Measurements from ENCODE around the gene LUZP1.

DNA sequence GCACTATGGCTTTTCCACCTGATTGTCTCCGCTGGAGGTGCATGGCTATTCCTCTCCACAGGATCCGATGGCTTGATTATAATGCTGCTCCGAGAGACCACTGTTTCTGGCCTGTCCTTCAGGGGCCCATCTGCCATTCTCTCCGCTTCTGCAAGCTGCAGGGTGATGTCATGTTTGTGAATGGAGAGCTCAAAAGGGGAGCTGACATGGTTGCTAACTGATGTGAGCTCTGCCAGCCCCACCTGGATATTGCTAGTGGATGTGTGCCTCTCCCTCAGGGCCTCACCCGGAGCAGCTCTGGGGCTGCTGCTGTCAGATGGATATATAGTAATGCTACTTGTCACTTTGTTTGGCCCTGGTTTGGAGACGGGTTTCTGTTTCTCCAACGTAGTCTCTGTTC lies 77.1 kb downstream of the LUZP1 start:
- TF ChIP-seq, protein P1, sequence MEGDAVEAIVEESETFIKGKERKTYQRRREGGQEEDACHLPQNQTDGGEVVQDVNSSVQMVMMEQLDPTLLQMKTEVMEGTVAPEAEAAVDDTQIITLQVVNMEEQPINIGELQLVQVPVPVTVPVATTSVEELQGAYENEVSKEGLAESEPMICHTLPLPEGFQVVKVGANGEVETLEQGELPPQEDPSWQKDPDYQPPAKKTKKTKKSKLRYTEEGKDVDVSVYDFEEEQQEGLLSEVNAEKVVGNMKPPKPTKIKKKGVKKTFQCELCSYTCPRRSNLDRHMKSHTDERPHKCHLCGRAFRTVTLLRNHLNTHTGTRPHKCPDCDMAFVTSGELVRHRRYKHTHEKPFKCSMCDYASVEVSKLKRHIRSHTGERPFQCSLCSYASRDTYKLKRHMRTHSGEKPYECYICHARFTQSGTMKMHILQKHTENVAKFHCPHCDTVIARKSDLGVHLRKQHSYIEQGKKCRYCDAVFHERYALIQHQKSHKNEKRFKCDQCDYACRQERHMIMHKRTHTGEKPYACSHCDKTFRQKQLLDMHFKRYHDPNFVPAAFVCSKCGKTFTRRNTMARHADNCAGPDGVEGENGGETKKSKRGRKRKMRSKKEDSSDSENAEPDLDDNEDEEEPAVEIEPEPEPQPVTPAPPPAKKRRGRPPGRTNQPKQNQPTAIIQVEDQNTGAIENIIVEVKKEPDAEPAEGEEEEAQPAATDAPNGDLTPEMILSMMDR (IDR thresholded peaks at IDR 0.05) = no peak
- TF ChIP-seq POLR2A (IDR thresholded peaks at IDR 0.05) (no peak), EP300 (IDR thresholded peaks at IDR 0.05) (no peak), POLR2AphosphoS5 (IDR thresholded peaks at IDR 0.05) (no peak)

All from suprapubic skin (tissue), 4 donors.